ENCODE data around the gene HCRTR1. TPM values are rescaled to one million over a fixed set of nuclear protein-coding genes. Genes with fewer than 3 reads are reported as not detected.

HCRTR1 gene
- total RNA-seq, 1 experiment from 2014 or later: not detected

- Histone ChIP-seq H4K20me1 (ENCODE audit: insufficient read depth) (no peaks in the 10 kb centered on the region), H3K27me3 (ENCODE audit: insufficient read depth, low read depth) (no peaks in the 10 kb centered on the region), H3K79me2 (ENCODE audit: low read depth) (peaks cover 19% of the 10 kb centered on the region), H3K27ac (peak overlapping the region; percentile 52), H3K4me1 (replicated peaks; ENCODE audit: insufficient read depth) (peaks cover 67% of the 10 kb centered on the region), H2AFZ (no peak overlapping the region), H3K9me3 (ENCODE audit: insufficient read depth, low read depth) (no peaks in the 10 kb centered on the region), H3K36me3 (ENCODE audit: low read depth) (no peaks in the 10 kb centered on the region), H3F3A (ENCODE audit: insufficient read depth, low read depth) (peaks cover 55% of the 10 kb centered on the region), H3K4me3 (0 out of 2 replicates have a peak overlapping the region, but pooled peaks have one; percentile 3), H3K4me2 (peak overlapping the region; percentile 61), H3K9me2 (ENCODE audit: insufficient read depth) (no peaks in the 10 kb centered on the region)
- ChIA-PET CTCF (interaction anchor here (1.1 kb wide), 1 partner anchor 144 kb away, joined by 3 read pairs; no protein-coding TSS in a partner anchor), POLR2A (ENCODE audit: unreplicated experiment) (no interaction called here)
- intact Hi-C loops (cut with micrococcal nuclease; ENCODE audit: unreplicated experiment): loop anchor here (10.0 kb wide), 1 partner anchor 363 kb away; the partner anchor contains the start of gene PTP4A2
- no peak for DNase-seq
- TF ChIP-seq CTCF (conservative IDR thresholded peaks at IDR 0.05) (no peak), EZH2 (IDR thresholded peaks at IDR 0.05; ENCODE audit: low read depth) (no peak)
- BruUV-seq (replicated peaks): no TSS peak
Measured at GRCh38 chr1:31571340-31572295, 45.9 kb upstream of the HCRTR1 start.

- H4K20me1 ChIP-seq (ENCODE audit: insufficient read depth): peaks cover 3% of the 10 kb centered on the region
- DNase-seq: peak in 1 of 2 experiments; percentile 92
- intact Hi-C loops (cut with micrococcal nuclease; ENCODE audit: unreplicated experiment): loop anchor here (10.0 kb wide), 1 partner anchor 362 kb away; the partner anchor contains the start of gene PTP4A2
- no TSS peak for BruUV-seq (replicated peaks)
- peak overlapping the region; percentile 70; the same call in 1 of the 2 replicates for H3K4me3 ChIP-seq
- peaks cover 28% of the 10 kb centered on the region for H3K79me2 ChIP-seq (ENCODE audit: low read depth)
- peaks cover 67% of the 10 kb centered on the region for H3K4me1 ChIP-seq (replicated peaks; ENCODE audit: insufficient read depth)
- no peaks in the 10 kb centered on the region for H3K9me3 ChIP-seq (ENCODE audit: insufficient read depth, low read depth)
- H2AFZ ChIP-seq: no peak overlapping the region
- peaks cover 6% of the 10 kb centered on the region for H3K36me3 ChIP-seq (ENCODE audit: low read depth)
- H3K4me2 ChIP-seq: peak overlapping the region; percentile 90
- H3K27me3 ChIP-seq (ENCODE audit: insufficient read depth, low read depth): no peaks in the 10 kb centered on the region
- H3K27ac ChIP-seq: peak overlapping the region; percentile 91
- TF ChIP-seq EZH2 (IDR thresholded peaks at IDR 0.05; ENCODE audit: low read depth) (no peak), CTCF (conservative IDR thresholded peaks at IDR 0.05) (no peak)
- CTCF ChIA-PET: no interaction called here
- H3F3A ChIP-seq (ENCODE audit: insufficient read depth, low read depth): peaks cover 63% of the 10 kb centered on the region
- POLR2A ChIA-PET (ENCODE audit: unreplicated experiment): no interaction called here
- H3K9me2 ChIP-seq (ENCODE audit: insufficient read depth): no peaks in the 10 kb centered on the region
Measured at GRCh38 chr1:31572323-31573104, 45.0 kb upstream of the HCRTR1 start.

- Histone ChIP-seq H3K27ac (peak overlapping the region; percentile 91), H3K79me2 (ENCODE audit: low read depth) (peaks cover 36% of the 10 kb centered on the region), H3K4me1 (replicated peaks; ENCODE audit: insufficient read depth) (peaks cover 62% of the 10 kb centered on the region), H3K36me3 (ENCODE audit: low read depth) (peaks cover 11% of the 10 kb centered on the region), H3K27me3 (ENCODE audit: insufficient read depth, low read depth) (no peaks in the 10 kb centered on the region), H3K4me2 (peak overlapping the region; percentile 90), H4K20me1 (ENCODE audit: insufficient read depth) (peaks cover 8% of the 10 kb centered on the region), H2AFZ (no peak overlapping the region), H3F3A (ENCODE audit: insufficient read depth, low read depth) (peaks cover 66% of the 10 kb centered on the region), H3K9me3 (ENCODE audit: insufficient read depth, low read depth) (no peaks in the 10 kb centered on the region), H3K9me2 (ENCODE audit: insufficient read depth) (no peaks in the 10 kb centered on the region), H3K4me3 (peak overlapping the region; percentile 70; the same call in 1 of the 2 replicates)
- ChIA-PET CTCF (interaction anchor here (1.0 kb wide), 1 partner anchor 24 kb away, joined by 3 read pairs; no protein-coding TSS in a partner anchor), POLR2A (ENCODE audit: unreplicated experiment) (interaction anchor here (0.6 to 0.8 kb wide), 3 partner anchors 10 to 96 kb away, joined by 3 to 6 read pairs (median 5); no protein-coding TSS in a partner anchor)
- TF ChIP-seq CTCF (conservative IDR thresholded peaks at IDR 0.05): no peak
- no peak for TF ChIP-seq EZH2 (IDR thresholded peaks at IDR 0.05; ENCODE audit: low read depth)
- DNase-seq: no peak
- intact Hi-C loops (cut with micrococcal nuclease; ENCODE audit: unreplicated experiment): loop anchor here (10.0 kb wide), 1 partner anchor 362 kb away; the partner anchor contains the start of gene PTP4A2
- no TSS peak for BruUV-seq (replicated peaks)
Measured at GRCh38 chr1:31573261-31573660, 44.2 kb upstream of the HCRTR1 start.
